HG02973 (cell line): Measurements from ENCODE around the gene SGK1.
A peak's percentile ranks its signal among the peaks of the same experiment; 100 is the strongest.
"Not testable (repeated sequence)": the region's sequence is repeated elsewhere in the genome, so short reads cannot be mapped to it uniquely, and the experiment has no call there.

Experiments
- ATAC-seq: cut with Tn5 transposase; IDR thresholded peaks from one replicate; pipeline ENCODE4 v1.9.1; 2021; ENCODE audit warnings: moderate library complexity; ENCODE audit not compliant: unreplicated experiment

SGK1 gene

DNA sequence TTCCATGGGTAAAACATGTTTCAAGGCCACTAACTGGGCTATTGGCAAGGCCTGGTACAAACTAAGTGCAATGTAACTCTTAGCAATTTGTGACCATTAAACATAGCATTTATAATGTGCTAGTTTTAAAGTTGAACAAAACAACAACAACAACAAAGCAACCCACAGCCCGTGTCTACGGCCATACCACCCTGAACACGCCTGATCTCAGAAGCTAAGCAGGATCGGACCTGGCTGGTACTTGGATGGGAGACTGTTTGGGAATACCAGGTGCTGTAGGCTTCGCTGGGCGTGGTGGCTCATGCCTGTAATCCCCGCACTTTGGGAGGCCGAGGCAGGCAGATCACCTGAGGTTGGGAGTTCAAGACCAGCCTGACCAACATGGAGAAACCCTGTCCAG lies 61.0 kb downstream of the SGK1 start:
- no peak for ATAC-seq

DNA sequence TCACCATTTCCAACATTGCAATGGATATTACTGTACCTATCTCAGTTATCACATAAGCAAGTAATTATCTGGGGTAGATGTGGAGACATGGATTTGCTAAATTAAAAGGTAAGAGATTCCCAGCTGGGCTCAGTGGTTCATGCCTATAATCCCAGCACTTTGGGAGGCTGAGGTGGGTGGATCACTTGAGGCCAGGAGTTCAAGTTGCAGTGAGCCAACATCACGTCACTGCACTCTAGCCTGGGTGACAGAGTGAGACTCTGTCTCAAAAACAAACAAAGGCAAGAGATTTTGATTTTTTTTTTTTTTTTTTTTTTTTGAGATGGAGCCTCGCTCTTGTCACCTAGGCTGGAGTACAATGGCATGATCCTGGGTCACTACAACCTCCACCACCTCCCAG lies 62.6 kb downstream of the SGK1 start:
- ATAC-seq = not testable (repeated sequence)

DNA sequence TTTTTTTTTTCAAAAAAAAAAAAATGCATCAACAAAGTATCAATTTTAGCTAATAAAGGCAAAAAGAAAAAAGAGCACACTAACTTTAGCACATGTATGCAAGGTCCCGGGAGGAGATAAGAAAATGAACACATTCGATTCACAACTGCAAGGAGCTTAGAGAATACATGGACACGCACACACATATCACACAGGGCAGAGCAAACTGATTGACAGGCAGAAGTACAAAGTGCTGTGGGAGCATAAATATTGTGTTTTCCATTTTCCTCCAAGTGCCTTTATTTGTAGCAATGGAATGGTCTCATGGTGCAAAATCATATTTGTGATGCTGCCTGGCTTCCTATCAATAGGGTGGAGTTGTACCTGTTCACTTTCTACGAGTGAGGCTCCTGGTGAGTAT lies 63.8 kb downstream of the SGK1 start:
- ATAC-seq = no peak

DNA sequence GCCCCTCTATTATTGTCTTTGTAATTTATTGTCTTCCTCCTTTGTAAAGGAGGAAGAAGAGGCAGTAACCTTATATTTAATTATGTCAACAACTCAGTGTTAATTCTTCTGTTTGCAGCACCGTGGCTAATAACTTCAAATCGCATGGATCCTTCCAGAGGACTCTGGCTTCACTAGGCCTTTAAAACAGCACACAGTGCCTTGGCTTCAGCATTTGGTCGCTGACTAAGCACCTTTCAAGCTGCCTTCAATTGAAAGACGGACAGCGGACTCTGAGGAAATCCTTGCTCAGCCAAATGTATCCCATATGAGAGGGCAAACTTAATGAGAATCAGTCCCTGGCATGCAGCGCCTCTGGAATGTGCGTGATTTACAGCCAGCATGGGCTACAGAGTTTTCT lies 64.2 kb downstream of the SGK1 start:
- ATAC-seq = no peak

DNA sequence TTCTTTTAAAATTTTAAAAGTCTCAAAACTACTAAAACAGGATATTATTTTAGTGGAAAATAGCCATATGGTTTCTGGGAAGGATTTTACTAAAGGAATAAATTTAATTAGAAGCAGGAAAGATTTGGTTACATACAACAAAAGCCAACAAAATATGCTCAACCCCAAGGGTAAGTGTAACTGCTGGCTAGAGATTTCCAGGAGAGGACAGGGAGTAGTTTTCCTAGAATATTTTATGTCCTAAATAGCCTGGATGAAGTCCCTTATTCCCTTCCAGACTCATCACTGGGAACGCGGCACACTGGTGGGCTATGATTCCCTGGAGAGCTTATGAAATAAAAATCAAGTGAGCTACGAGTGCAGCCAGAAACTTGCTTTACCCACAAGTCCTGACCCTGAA lies 66.6 kb downstream of the SGK1 start:
- no peak for ATAC-seq

DNA sequence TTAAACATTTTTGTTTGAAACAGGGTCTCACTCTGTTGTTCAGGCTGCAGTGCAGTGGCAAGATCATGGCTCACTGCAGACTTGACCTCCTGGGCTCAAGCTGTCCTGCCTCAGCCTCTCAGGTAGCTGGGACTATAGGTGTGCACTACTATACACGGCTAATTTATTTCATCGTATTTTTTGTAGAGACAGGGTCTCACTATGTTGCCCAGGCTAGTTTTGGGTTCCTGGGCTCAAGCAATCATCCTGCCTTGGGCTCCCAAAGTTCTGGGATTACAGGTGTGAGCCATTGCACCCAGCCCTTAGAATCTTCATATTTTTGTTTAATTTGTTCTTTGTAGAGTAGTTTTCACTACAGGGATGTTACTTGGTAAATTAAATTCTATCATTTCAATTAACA lies 67.1 kb downstream of the SGK1 start:
- ATAC-seq = no peak

DNA sequence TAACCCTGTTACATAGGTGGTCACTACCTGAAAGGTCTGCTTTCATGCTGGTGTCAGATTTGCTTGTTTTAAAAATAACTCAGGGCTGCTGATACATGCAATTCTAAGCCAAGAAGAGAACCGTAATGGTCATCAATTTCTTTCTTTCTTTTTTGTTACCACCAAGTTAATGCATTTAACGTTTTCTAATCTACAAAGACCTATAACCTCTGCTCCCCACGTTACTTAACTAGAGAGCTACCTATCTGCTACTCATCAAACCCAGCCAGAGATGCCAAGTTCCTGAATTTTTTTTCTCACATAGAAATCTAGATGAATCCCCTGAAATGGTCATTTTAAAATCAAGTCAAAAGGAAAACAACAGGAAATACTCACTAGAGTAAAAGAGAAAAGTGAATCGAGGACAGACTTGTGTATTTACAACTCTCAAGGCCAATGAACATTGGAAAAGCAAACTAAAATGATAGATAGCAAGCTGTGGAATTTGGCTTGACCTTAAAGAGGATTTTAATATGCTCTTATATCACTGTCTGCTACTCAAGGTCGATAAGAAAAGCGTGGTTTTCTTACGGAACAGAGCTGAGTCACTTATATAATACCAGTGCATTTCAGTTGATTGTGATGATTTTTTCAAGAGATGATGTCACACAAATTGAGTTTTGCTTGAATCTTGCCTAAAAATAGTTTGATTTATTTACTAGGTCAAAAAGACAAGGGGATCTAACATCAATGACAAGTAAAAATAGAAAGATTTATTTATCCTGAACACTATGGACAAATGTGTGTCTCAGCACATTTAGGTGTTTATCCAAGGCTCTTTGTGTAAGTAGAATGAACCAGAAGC lies 67.9 kb downstream of the SGK1 start:
- ATAC-seq = no peak

DNA sequence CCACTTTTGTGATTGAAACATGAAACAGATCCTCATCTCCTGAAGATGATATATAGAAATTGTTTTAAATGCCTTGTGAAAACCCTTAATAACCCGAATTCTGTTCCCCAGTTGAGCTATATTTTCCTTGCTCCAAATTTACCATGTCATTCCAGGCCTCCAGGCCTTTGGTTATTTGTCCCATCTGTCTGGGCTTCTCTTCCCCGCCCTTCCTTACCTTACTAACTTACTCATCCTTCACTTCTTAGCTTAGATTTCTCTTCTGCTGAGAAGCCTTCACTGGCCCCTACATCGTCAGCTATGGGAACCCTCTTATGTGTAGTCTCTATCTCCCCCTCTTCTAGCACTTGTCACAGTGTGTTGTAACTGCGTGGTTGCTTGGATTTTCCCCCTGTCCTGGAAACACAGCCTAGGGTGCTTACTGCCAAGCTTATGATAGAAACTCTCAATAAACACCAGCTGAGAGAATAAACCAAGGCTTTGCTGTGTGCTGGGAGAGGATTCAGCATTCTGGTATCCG lies 68.6 kb downstream of the SGK1 start:
- no peak for ATAC-seq

DNA sequence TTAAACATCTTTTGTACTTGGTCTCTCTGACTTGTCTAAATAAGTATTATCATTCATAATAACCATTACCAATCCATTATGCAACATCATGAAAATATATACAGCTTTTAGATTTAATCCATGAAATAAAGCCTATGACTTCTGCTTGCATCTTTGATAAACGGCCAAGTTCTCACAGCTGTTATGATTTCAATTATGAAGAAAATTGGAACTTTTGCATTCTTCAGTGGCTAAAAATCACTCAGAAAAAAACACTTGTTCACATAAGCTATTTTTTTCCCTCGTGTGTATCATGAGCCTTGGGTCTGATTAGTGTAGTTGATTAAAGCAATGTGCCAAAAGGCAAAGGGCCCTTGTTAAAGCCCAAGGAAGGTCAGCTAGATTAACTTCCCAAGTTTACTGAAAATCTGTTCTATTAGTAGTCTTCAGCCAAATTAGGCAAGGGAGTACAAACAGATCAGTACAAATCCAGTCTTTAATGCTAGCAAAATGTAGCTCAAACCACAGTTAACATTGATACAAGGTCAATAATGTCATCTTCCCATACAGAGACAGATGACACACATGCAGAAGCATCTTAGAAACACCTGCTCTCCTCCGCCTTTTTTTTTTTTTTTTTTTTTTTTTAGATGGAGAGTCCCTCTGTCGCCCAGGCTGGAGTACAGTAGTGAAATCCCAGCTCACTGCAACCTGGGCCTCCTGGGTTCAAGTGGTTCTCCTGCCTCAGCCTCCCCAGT lies 69.9 kb downstream of the SGK1 start:
- no peak for ATAC-seq

DNA sequence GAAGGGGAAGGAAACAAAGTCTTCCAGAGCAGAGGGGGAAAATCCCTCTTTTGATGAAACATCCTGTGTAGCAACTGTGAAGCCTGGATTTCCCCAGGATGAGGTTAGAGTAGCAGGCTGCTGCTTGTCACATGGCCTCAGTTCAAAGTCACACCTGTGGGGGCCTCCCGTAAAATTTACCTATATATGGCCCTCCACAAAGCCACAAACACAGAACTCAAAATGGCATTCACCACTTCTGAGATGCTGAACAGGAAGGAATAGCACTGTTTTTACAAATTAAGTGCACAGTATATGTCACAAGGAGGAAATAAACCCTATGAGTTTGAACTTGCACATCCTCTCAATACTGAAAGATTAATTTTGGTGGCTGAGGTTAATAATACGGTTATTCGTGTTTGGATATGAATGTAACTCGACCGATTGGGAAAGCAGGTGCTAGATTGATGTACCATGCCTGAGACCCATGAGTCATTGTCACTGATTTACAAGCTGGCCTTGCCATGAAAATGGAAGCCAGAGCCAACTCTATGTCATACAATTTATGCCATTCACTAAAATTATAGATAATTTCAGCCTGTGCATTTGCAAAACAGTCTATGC lies 70.6 kb downstream of the SGK1 start:
- ATAC-seq = peak; percentile 92

DNA sequence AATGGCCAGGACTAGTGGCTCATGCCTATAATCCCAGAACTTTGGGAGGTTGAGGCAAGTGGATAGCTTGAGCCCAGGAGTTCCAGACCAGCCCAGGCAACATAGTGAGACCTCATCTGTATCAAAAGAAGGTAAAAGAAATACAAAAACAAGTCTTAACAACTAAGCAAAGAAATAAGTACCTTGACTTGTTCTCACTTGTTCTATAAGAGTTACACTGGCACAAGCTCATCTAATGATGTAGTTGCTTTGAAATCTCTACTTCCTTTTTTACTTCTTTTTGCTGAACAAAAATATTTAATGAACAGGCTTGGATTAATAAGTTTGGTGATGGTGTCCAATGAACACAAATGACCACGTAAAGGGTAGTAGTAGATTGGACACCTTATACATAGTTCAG lies 72.2 kb downstream of the SGK1 start:
- ATAC-seq = no peak

DNA sequence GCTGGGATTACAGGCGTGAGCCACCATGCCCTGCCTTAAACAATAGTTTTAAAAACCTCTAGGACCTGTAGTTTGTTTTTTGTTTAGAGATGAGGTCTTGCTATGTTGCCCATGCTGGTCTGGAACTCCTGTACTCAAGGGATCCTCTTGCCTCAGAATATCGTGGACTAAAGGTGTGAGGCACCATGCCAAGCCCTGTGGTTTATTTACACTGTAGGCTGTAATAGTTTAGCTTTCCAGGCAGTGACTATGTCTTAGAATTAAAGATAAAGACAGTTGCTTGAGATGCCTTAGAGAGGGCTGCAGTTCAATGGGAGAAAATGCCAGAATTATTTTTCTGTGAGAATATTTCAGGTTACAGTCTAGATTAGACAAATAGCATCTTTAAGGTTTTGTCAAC lies 72.9 kb downstream of the SGK1 start:
- ATAC-seq = no peak

DNA sequence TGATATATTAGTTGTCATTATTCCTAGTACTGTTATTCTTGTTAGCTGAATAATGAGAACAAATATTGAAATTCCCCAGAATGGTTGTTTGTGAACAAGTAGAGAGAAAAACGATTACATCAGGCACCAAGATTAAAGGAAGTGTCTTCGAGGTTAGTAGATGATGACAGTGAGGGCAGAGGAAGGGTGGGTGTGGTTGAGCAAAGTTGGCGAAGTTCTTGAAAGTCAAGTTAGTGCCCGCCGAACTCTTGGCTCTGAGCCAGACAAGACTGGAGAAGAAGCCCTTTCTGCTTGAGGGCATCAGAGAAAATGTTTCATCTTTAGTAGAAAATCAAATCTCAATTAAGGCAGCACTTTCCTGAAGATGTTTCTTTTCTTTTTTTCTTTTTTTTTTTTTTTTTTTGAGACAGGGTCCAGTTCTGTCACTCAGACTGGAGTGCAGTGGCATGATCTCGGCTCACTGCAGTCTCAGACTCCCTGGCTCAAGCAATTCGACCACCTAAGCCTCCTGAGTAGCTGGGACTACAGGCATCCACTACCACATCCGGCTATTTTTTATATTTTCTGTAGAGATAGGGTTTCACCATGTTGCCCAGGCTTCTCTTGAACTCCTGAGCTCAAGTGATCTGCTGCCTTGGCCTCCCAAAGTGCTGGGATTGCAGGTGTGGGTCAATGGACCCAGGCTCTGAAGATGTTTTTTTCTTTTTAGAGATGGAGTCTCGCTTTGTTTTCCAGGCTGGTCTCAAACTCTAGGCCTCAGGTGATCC lies 77.1 kb downstream of the SGK1 start:
- no peak for ATAC-seq

DNA sequence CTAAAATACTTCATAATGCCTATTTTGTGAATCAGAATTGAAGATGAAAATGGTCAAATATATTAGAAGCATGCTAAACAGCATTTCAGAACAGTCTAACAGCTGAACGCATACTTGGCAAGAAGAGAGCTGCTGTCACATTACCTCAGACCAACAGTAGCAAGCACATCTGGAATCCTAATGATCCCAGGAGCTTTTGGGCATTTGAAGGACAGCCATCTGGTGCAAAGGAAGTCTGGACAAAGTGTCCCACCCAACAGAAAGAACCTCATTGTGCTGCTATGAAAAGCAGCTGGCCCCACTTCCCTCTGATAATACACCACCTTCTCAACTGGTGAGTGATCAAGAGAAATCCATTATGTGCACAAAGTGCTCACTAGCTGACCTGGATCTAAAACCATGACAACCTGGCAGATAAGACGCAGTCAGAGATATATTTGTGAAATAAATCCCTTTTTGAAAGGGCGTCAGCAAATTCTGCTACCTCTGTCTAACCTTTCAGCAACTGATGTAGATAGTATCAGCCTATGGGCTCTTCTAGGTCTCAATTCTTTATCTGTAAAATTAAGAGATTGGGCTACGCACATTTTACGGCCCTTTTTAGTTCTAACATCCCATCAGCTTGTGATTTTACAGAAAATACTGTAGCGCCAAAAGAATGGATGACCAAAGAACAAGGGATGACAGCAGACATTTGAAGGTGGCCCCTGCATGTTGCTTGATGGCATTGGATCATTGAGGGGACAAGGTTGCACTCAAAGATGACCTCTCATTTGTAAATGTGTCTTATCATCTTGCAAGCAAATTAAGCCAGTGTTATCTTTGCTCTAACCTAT lies 78.7 kb downstream of the SGK1 start:
- ATAC-seq = no peak

DNA sequence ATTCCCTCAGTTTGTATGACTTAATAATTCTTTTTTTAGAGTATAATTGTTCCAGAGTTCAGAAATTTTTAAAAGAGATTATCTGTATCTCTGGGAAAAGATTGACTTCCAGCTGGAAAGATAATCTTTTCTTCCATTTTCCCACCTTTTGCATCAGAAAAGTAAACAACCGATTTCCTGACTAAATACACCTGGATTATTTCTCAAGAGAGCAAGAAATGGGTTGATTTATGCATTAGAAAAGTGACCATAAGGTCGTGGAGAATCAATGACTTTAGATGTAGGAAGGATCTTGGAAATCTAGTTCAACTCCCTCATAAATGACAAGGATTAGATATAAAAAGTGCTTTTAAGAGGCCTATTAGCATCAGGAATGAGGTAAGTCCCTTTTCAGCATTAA lies 79.9 kb downstream of the SGK1 start:
- ATAC-seq = no peak

DNA sequence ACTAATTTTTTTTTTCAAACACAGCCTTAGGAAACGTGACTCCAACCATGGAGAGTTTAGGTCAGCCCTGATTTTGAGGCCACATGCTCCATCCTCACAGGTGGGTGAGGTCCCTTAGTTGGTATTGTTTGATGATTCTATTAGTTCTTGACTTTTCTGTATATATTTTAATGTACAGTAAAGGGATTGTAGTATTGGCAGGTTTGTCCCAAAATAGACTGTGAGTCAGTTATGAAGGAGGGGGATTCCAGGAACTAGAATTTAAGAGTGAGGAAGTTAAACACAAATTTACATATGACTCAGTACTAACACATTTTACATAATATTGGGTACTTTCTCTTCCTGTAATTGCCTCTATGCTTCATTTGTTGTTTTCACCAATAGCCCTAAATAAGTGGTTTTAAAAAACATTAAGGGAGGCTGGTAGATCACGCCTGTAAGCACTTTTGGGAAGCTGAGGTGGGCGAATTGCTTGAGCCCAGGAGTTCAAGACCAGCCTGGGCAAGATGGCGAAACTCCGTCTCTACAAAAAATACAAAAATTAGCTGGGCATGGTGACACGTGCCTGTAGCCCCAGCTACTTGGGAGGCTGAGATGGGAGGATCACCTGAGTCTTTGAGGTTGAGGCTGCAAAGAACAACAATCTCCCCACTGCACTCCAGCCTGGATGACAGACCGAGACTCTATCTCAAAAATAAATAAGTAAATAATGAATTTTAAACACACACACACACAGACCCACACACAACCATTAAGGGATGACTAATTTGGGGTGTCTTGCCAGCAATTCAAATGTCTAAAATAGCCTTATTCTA lies 81.8 kb downstream of the SGK1 start:
- peak; percentile 94 for ATAC-seq

DNA sequence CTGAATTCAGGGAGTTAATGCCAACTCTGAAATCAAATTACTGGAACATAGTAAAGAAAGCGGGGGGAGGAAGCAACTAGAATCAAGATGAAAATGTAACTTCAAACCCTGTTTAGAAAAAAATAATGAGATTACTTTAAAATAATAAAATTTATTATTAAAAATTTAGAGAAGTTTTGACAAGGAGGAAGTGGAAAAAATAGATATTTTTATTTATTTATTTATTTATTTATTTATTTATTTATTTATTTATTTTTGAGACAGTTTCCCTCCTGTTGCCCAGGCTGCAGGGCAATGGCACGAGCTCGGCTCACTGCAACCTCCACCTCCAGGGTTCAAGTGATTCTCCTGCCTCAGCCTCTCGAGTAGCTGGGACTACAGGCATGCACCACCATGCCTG lies 82.6 kb downstream of the SGK1 start:
- not testable (repeated sequence) for ATAC-seq

DNA sequence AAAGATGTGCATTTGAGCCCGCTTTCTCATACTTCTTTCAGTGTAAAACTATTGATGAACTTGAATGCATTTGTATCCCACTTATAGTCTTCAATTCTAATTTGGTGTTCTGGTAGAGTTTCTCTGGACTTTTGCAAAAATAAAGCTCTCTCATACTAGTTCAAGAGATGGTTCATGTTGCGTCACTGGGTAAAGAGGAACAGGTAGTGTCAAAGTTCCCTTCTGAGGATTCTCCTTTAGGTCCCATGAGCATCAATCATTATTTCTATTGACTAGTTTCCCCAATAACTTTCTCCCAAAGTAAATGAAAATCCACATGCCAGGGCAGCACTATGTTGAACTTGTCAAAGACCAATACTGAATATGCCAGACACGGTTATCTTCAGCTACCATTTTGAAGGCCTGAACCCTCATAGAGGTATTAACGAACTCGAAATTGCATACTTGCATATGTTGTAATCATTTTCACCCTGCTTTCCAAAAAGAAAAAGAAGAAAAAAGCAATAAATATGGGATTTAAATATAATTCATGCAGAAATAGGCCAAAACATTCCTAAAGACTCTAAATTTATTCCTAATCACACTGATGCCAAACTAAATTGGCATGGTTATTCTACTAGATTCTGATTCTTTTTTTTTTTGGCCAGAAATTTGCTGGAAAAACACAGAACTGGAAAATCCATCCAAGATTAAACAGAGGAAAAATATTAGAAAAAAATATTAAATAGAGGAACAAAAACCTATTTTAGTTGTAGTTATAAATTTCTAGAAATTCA lies 84.5 kb downstream of the SGK1 start:
- ATAC-seq = no peak

DNA sequence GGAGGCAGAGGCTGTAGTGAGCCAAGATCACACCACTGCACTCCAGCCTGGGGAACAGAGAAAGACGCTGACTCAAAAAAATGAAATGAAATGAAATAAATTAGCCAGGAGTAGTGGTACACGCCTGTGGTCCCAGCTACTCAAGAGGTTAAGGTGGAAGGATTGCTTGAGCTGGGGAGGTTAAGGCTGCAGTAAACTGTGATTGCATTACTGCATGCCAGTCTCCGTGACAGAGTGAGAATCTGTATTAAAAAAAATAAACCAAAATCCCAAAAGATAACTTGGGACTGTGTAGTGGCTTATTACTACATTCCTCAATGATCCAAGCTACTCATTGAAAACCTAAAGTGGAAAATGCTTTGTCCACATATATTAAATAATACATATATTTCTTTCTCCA lies 87.0 kb downstream of the SGK1 start:
- no peak for ATAC-seq
